Liver (tissue), 9 donors: ENCODE measurements around the gene EMX1. TPM values are rescaled to one million over a fixed set of nuclear protein-coding genes. Genes with fewer than 3 reads are reported as not detected.

Experiments used
- DNase-seq: peaks from one replicate; pipeline ENCODE4 v3.0.0-alpha.2; 2017; ENCODE audit warnings: low spot score
- H3K27ac ChIP-seq, 2 donors: one replicate each; pipeline ENCODE4 v1.7.0; 2013; ENCODE audit warnings: inconsistent platforms in 2 of 2, low read length in 2 of 2, control low read depth in 1 of 2, low read depth in 1 of 2, mild to moderate bottlenecking in 1 of 2
- H3K27me3 ChIP-seq, 4 donors: one replicate each; pipeline versions ENCODE4 v1.6.1 to v1.7.0; 2013; ENCODE audit warnings: low read length in 3 of 4, inconsistent platforms in 1 of 4, mild to moderate bottlenecking in 1 of 4, moderate library complexity in 1 of 4; ENCODE audit not compliant: control insufficient read depth in 4 of 4, insufficient read depth in 4 of 4
- H3K36me3 ChIP-seq, 4 donors: one replicate each; pipeline versions ENCODE4 v1.6.1 to v1.7.0; 2013; ENCODE audit warnings: low read length in 3 of 4, mild to moderate bottlenecking in 3 of 4, low read depth in 1 of 4, moderate library complexity in 1 of 4; ENCODE audit not compliant: control insufficient read depth in 4 of 4, insufficient read depth in 3 of 4
- H3K4me1 ChIP-seq, 4 donors: one replicate each; pipeline versions ENCODE4 v1.6.1 to v1.7.0; 2013; ENCODE audit warnings: low read length in 3 of 4, mild to moderate bottlenecking in 3 of 4, moderate library complexity in 1 of 4; ENCODE audit not compliant: control insufficient read depth in 4 of 4, insufficient read depth in 4 of 4
- H3K4me3 ChIP-seq, 3 donors: one replicate each; pipeline versions ENCODE4 v1.6.1 to v1.7.0; 2013; ENCODE audit warnings: low read length in 3 of 3, control low read depth in 1 of 3, low read depth in 1 of 3, mild to moderate bottlenecking in 1 of 3
- H3K9ac ChIP-seq, 2 donors: one replicate each; pipeline ENCODE4 v1.7.0; 2013; ENCODE audit warnings: low read length in 2 of 2, mild to moderate bottlenecking in 2 of 2, moderate library complexity in 2 of 2, control low read depth in 1 of 2, low read depth in 1 of 2
- H3K9me3 ChIP-seq, 4 donors: one replicate each; pipeline versions ENCODE4 v1.6.1 to v1.7.0; 2013; ENCODE audit warnings: low read length in 3 of 4; ENCODE audit not compliant: control insufficient read depth in 4 of 4
- EGR1 ChIP-seq, 2 donors: IDR thresholded peaks; 2 replicates each; pipeline ENCODE4 v1.6.1; 2016 to 2018; ENCODE audit warnings: antibody characterized with exemption in 2 of 2, low read depth in 2 of 2
- FOXA1 ChIP-seq: IDR thresholded peaks from 2 replicates; pipeline ENCODE4 v1.6.1; 2016; ENCODE audit warnings: antibody characterized with exemption
- GABPA ChIP-seq, 2 donors: IDR thresholded peaks in 1 of 2; conservative IDR thresholded peaks in 1 of 2; 2 replicates each; pipeline ENCODE4 v1.6.1; 2016; ENCODE audit warnings: antibody characterized with exemption in 2 of 2, mild to moderate bottlenecking in 1 of 2, moderate library complexity in 1 of 2
- HNF4A ChIP-seq, 2 donors: conservative IDR thresholded peaks; 2 replicates each; pipeline ENCODE4 v1.6.1; 2016; ENCODE audit warnings: antibody characterized with exemption in 2 of 2, mild to moderate bottlenecking in 2 of 2
- JUND ChIP-seq, 2 donors: IDR thresholded peaks; 2 replicates each; pipeline ENCODE4 v1.6.1; 2016; ENCODE audit warnings: antibody characterized with exemption in 2 of 2
- RXRA ChIP-seq, 2 donors: IDR thresholded peaks; 2 replicates each; pipeline ENCODE4 v1.6.1; 2017 to 2018; ENCODE audit warnings: antibody characterized with exemption in 2 of 2, mild to moderate bottlenecking in 1 of 2
- SP1 ChIP-seq: IDR thresholded peaks from 2 replicates; pipeline ENCODE4 v1.6.1; 2018; ENCODE audit warnings: antibody characterized with exemption, mild to moderate bottlenecking
- TAF1 ChIP-seq: conservative IDR thresholded peaks from 2 replicates; pipeline ENCODE4 v1.6.1; 2016; ENCODE audit warnings: antibody characterized with exemption, mild to moderate bottlenecking
- YY1 ChIP-seq: IDR thresholded peaks from 2 replicates; pipeline ENCODE4 v1.6.1; 2016; ENCODE audit warnings: antibody characterized with exemption, mild to moderate bottlenecking
- WGBS: extraction: QIAGEN DNeasy Blood & Tissue Kit; methylation state at CpG from one replicate; pipeline ENCODE4 v1.1.7; 2013; 5-methylcytosine and 5-hydroxymethylcytosine counted together
- polyA plus RNA-seq, 2 donors: library from polyadenylated mRNA; stranded (reverse) in 1 of 2; unstranded in 1 of 2; fragments of 200-250 nt in 1 of 2; fragments of >200 nt in 1 of 2; fragmentation: Nextera tagmentation in 1 of 2; extraction: Ambion mirVana in 1 of 2; gene quantifications; one replicate each; pipeline versions ENCODE4 v1.2.1 to v1.2.3, GENCODE V29; 2013 to 2015
- total RNA-seq, 2 donors: library from RNA; depleted of rRNA; stranded (reverse); fragments of >200 nt; gene quantifications; one replicate each; pipeline ENCODE4 v1.2.3, GENCODE V29; 2014
- TF ChIP-seq, protein P1 (sequence below): IDR thresholded peaks from 2 replicates; pipeline ENCODE4 v1.6.1; 2016; ENCODE audit warnings: antibody characterized with exemption, mild to moderate bottlenecking
- TF ChIP-seq, protein P2 (sequence below): IDR thresholded peaks from 2 replicates; pipeline ENCODE4 v1.6.1; 2016; ENCODE audit warnings: antibody characterized with exemption
- TF ChIP-seq, protein P3 (sequence below): IDR thresholded peaks from 2 replicates; pipeline ENCODE4 v1.6.1; 2016; ENCODE audit warnings: antibody characterized with exemption
- TF ChIP-seq, protein P4 (sequence below): IDR thresholded peaks from 2 replicates; pipeline ENCODE4 v1.6.1; 2016; ENCODE audit warnings: antibody characterized with exemption
- donor health status: healthy.
- donor health status: healthy.
- donor health status: healthy.
- donor health status: healthy.
- donor health status: healthy.

EMX1 gene
- total and polyA plus RNA-seq, 4 donors, result 0.06 to 0.18 (median 0.08) TPM; not detected in 1

DNA sequence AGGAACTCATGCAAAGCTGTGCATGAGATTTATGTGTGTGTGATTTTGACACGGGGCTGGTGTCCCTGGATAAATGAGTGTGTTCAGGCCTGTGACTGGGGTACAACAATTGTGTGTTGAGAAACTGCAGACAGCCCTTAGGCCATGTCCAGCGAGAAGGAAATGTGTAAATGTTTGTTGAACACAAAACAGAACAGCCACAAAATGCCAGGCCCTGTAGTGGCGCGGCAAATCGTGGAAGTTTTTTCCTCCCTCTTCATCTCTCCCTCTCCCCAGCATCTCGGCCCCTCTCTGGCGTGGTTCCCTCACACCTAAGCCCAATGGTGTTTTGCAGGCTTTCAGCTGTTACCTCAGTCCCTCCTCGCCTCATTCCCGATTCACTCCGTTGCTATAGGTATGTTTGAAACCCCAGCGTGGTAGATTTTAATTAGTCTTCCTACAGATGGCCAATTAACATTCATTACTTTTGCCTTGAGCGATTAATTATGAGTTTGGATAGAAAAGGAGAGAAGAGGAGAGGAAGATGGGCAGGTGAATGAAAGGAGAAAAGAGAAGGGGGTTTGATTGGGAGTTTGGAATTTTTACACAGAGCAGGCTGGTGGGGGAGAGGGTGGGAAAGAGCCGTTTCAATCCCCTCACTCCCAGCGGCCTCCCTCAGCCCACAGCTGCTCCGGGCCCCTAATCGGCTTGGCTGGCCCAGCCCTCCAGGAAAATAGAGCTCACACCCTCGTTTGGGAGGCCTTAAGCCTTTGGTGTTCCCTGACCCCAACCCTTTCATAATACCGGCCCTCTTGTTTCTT lies 19.3 kb upstream of the EMX1 start (continued):
- TF ChIP-seq, protein P1, sequence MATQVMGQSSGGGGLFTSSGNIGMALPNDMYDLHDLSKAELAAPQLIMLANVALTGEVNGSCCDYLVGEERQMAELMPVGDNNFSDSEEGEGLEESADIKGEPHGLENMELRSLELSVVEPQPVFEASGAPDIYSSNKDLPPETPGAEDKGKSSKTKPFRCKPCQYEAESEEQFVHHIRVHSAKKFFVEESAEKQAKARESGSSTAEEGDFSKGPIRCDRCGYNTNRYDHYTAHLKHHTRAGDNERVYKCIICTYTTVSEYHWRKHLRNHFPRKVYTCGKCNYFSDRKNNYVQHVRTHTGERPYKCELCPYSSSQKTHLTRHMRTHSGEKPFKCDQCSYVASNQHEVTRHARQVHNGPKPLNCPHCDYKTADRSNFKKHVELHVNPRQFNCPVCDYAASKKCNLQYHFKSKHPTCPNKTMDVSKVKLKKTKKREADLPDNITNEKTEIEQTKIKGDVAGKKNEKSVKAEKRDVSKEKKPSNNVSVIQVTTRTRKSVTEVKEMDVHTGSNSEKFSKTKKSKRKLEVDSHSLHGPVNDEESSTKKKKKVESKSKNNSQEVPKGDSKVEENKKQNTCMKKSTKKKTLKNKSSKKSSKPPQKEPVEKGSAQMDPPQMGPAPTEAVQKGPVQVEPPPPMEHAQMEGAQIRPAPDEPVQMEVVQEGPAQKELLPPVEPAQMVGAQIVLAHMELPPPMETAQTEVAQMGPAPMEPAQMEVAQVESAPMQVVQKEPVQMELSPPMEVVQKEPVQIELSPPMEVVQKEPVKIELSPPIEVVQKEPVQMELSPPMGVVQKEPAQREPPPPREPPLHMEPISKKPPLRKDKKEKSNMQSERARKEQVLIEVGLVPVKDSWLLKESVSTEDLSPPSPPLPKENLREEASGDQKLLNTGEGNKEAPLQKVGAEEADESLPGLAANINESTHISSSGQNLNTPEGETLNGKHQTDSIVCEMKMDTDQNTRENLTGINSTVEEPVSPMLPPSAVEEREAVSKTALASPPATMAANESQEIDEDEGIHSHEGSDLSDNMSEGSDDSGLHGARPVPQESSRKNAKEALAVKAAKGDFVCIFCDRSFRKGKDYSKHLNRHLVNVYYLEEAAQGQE, result no peak
- TF ChIP-seq GABPA (IDR thresholded peaks at IDR 0.05 in 1 of 2, conservative IDR thresholded peaks at IDR 0.05 in 1 of 2), result no peak

DNA sequence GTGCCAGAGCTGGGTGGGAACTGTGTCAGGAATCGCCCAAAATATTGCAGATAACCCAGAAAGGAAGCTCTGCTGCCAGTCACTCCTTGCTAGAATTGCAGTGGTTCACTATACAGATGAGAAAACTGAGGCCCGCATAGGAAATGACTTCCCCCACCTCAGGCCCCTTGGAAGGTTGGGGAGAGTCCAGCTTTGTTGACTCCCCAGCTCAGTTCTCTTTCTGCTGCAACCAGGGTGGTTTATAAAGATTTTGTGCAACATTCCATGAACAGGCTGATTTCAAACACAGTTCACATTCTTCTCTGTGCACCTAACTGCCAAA lies 18.8 kb upstream of the EMX1 start:
- TF ChIP-seq YY1 (no peak), EGR1 (IDR thresholded peaks at IDR 0.05; ENCODE audit: low read depth in 2 of 2) (no peak), GABPA (IDR thresholded peaks at IDR 0.05 in 1 of 2, conservative IDR thresholded peaks at IDR 0.05 in 1 of 2) (no peak), SP1 (no peak), FOXA1 (no peak), HNF4A (conservative IDR thresholded peaks at IDR 0.05) (no peak), JUND (IDR thresholded peaks at IDR 0.05) (no peak), TAF1 (no peak), RXRA (IDR thresholded peaks at IDR 0.05) (no peak)
- TF ChIP-seq, protein P2, sequence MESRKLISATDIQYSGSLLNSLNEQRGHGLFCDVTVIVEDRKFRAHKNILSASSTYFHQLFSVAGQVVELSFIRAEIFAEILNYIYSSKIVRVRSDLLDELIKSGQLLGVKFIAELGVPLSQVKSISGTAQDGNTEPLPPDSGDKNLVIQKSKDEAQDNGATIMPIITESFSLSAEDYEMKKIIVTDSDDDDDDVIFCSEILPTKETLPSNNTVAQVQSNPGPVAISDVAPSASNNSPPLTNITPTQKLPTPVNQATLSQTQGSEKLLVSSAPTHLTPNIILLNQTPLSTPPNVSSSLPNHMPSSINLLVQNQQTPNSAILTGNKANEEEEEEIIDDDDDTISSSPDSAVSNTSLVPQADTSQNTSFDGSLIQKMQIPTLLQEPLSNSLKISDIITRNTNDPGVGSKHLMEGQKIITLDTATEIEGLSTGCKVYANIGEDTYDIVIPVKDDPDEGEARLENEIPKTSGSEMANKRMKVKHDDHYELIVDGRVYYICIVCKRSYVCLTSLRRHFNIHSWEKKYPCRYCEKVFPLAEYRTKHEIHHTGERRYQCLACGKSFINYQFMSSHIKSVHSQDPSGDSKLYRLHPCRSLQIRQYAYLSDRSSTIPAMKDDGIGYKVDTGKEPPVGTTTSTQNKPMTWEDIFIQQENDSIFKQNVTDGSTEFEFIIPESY, result no peak
- TF ChIP-seq, protein P3, sequence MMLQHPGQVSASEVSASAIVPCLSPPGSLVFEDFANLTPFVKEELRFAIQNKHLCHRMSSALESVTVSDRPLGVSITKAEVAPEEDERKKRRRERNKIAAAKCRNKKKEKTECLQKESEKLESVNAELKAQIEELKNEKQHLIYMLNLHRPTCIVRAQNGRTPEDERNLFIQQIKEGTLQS, result no peak
- TF ChIP-seq, protein P1, result no peak
- TF ChIP-seq, protein P4, sequence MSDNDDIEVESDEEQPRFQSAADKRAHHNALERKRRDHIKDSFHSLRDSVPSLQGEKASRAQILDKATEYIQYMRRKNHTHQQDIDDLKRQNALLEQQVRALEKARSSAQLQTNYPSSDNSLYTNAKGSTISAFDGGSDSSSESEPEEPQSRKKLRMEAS, result no peak
- Histone ChIP-seq H3K9ac (no peak overlapping the region), H3K4me3 (no peak overlapping the region), H3K27ac (no peak overlapping the region), H3K27me3 (peaks cover 0 to 11% (median 0%) of the 10 kb centered on the region in 4 donors), H3K36me3 (no peaks in the 10 kb centered on the region), H3K4me1 (peaks cover 0 to 4% (median 0%) of the 10 kb centered on the region in 4 donors), H3K9me3 (no peaks in the 10 kb centered on the region)
- WGBS, result 85% methylated on average over 2 of the region's 2 CpGs
- no peak for DNase-seq
